WTC11 (cell line): ENCODE measurements around the gene ERC2. TPM values are rescaled to one million over a fixed set of nuclear protein-coding genes. Genes with fewer than 3 reads are reported as not detected.

Experiments
- ATAC-seq: fragments of 200-7000 bp; cut with Tn5 transposase; 2 replicates; pipeline ENCODE4 v1.10.0; 2021; ENCODE audit warnings: mild to moderate bottlenecking, moderate library complexity
- CTCF ChIA-PET: fragments of 300-600 bp; sonication (Branson Sonifier 250); formaldehyde crosslinking; loops from one replicate; lab custom pipeline; 2021; ENCODE audit warnings: antibody characterized with exemption; lab: Charles Lee
- POLR2A ChIA-PET: fragments of 350-600 bp; sonication (Branson Sonifier 250); formaldehyde crosslinking; loops from one replicate; lab custom pipeline; 2021; ENCODE audit warnings: antibody characterized with exemption; lab: Charles Lee
- DNase-seq: peaks from one replicate; pipeline ENCODE4 v3.0.0; 2021; ENCODE audit warnings: low spot score
- H3K27ac Mint-ChIP-seq: 2 replicates; pipeline ENCODE4 v1.8.0; 2021; ENCODE audit warnings: mixed read lengths
- H3K27me3 Mint-ChIP-seq: 2 replicates; pipeline ENCODE4 v1.8.0; 2021; ENCODE audit warnings: low read depth, mild to moderate bottlenecking, moderate library complexity, mixed read lengths
- H3K36me3 Mint-ChIP-seq: 2 replicates; pipeline ENCODE4 v1.8.0; 2021; ENCODE audit warnings: mixed read lengths
- H3K4me1 Mint-ChIP-seq: 2 replicates; pipeline ENCODE4 v1.8.0; 2022; ENCODE audit warnings: mixed read lengths
- H3K4me3 Mint-ChIP-seq: 2 replicates; pipeline ENCODE4 v1.8.0; 2021; ENCODE audit warnings: mild to moderate bottlenecking, moderate library complexity, mixed read lengths
- H3K9me3 Mint-ChIP-seq: 2 replicates; pipeline ENCODE4 v1.8.0; 2021; ENCODE audit warnings: mixed read lengths
- GRHL2 ChIP-seq: fragments of 250-450 bp; sonication (Bioruptor Pico); IDR thresholded peaks from 2 replicates; pipeline ENCODE4 v1.8.0; 2022; ENCODE audit warnings: mild to moderate bottlenecking, moderate library complexity; ENCODE audit not compliant: insufficient replicate concordance, severe bottlenecking
- JAZF1 ChIP-seq: fragments of 250-450 bp; sonication (Bioruptor Pico); IDR thresholded peaks from 2 replicates; pipeline ENCODE4 v1.9.0; 2021; ENCODE audit warnings: moderate library complexity, mild to moderate bottlenecking, inconsistent platforms
- KAT7 ChIP-seq: sonication (generic); formaldehyde crosslinking; IDR thresholded peaks from 2 replicates; pipeline ENCODE4 v1.8.1; 2023; ENCODE audit warnings: missing genetic modification reagents, mild to moderate bottlenecking, borderline replicate concordance
- NFYB ChIP-seq: sonication (generic); formaldehyde crosslinking; conservative IDR thresholded peaks from 2 replicates; pipeline ENCODE4 v1.8.0; 2022; ENCODE audit warnings: low read depth, missing genetic modification reagents
- NR2C2 ChIP-seq: sonication (generic); formaldehyde crosslinking; IDR thresholded peaks from 2 replicates; pipeline ENCODE4 v1.8.0; 2022; ENCODE audit warnings: mild to moderate bottlenecking, missing genetic modification reagents
- RELA ChIP-seq: sonication (generic); formaldehyde crosslinking; IDR thresholded peaks from 2 replicates; pipeline ENCODE4 v1.8.1; 2022; ENCODE audit warnings: missing genetic modification reagents, mild to moderate bottlenecking, borderline replicate concordance
- RORB ChIP-seq: fragments of 250-450 bp; sonication (Bioruptor Pico); IDR thresholded peaks from 2 replicates; pipeline ENCODE4 v1.9.0; 2021; ENCODE audit warnings: mild to moderate bottlenecking
- SMAD4 ChIP-seq: sonication (generic); formaldehyde crosslinking; IDR thresholded peaks from 2 replicates; pipeline ENCODE4 v1.8.0; 2022; ENCODE audit warnings: mild to moderate bottlenecking, missing genetic modification reagents
- SOX15 ChIP-seq: fragments of 250-450 bp; sonication (Bioruptor Pico); IDR thresholded peaks from 2 replicates; pipeline ENCODE4 v1.9.0; 2021; ENCODE audit warnings: mild to moderate bottlenecking
- TCF7 ChIP-seq: sonication (generic); formaldehyde crosslinking; IDR thresholded peaks from 2 replicates; pipeline ENCODE4 v1.8.0; 2022; ENCODE audit warnings: mild to moderate bottlenecking, low read depth, missing genetic modification reagents, moderate library complexity
- TEAD1 ChIP-seq: sonication (generic); formaldehyde crosslinking; IDR thresholded peaks from 2 replicates; pipeline ENCODE4 v1.8.0; 2022; ENCODE audit warnings: mild to moderate bottlenecking, missing genetic modification reagents
- TP53 ChIP-seq: sonication (generic); formaldehyde crosslinking; IDR thresholded peaks from 2 replicates; pipeline ENCODE4 v1.8.1; 2023; ENCODE audit warnings: mild to moderate bottlenecking, missing genetic modification reagents
- ZBTB21 ChIP-seq: sonication (generic); formaldehyde crosslinking; IDR thresholded peaks from 2 replicates; pipeline ENCODE4 v1.8.1; 2023; ENCODE audit warnings: mild to moderate bottlenecking, missing genetic modification reagents, borderline replicate concordance
- ZNF138 ChIP-seq: sonication (generic); formaldehyde crosslinking; conservative IDR thresholded peaks from 2 replicates; pipeline ENCODE4 v1.8.1; 2022; ENCODE audit warnings: mild to moderate bottlenecking, moderate library complexity, missing genetic modification reagents
- ZNF396 ChIP-seq: fragments of 250-450 bp; sonication (Bioruptor Pico); IDR thresholded peaks from 2 replicates; pipeline ENCODE4 v1.8.0; 2021; ENCODE audit warnings: mild to moderate bottlenecking, moderate library complexity, borderline replicate concordance
- ZNF416 ChIP-seq: fragments of 250-450 bp; sonication (Bioruptor Pico); IDR thresholded peaks from 2 replicates; pipeline ENCODE4 v1.9.0; 2021; ENCODE audit warnings: mild to moderate bottlenecking, inconsistent platforms
- total RNA-seq: library from RNA; stranded (reverse); gene quantifications from 3 replicates; pipeline ENCODE4 v1.2.3, GENCODE V29; 2021
- TF ChIP-seq, protein P1 (sequence below): sonication (generic); formaldehyde crosslinking; IDR thresholded peaks from 2 replicates; pipeline ENCODE4 v1.8.0; 2022; ENCODE audit warnings: mild to moderate bottlenecking, missing genetic modification reagents
- TF ChIP-seq, protein P2 (sequence below): fragments of 250-450 bp; sonication (Bioruptor Pico); IDR thresholded peaks from 2 replicates; pipeline ENCODE4 v1.9.0; 2021; ENCODE audit warnings: moderate library complexity, mild to moderate bottlenecking, inconsistent platforms, borderline replicate concordance
- TF ChIP-seq, protein P3 (sequence below): fragments of 250-450 bp; sonication (Bioruptor Pico); IDR thresholded peaks from 2 replicates; pipeline ENCODE4 v1.8.0; 2021; ENCODE audit warnings: mild to moderate bottlenecking
- TF ChIP-seq, protein P4 (sequence below): sonication (generic); formaldehyde crosslinking; IDR thresholded peaks from 2 replicates; pipeline ENCODE4 v1.8.0; 2022; ENCODE audit warnings: mild to moderate bottlenecking, missing genetic modification reagents
- TF ChIP-seq, protein P5 (sequence below): sonication (generic); formaldehyde crosslinking; conservative IDR thresholded peaks from 2 replicates; pipeline ENCODE4 v1.8.1; 2022; ENCODE audit warnings: mild to moderate bottlenecking, missing genetic modification reagents
- TF ChIP-seq, protein P6 (sequence below): sonication (generic); formaldehyde crosslinking; IDR thresholded peaks from 2 replicates; pipeline ENCODE4 v1.8.1; 2023; ENCODE audit warnings: mild to moderate bottlenecking, missing genetic modification reagents
- TF ChIP-seq, protein P7 (sequence below): sonication (generic); formaldehyde crosslinking; IDR thresholded peaks from 2 replicates; pipeline ENCODE4 v1.8.1; 2022; ENCODE audit warnings: mild to moderate bottlenecking, missing genetic modification reagents, moderate library complexity, borderline replicate concordance

The ERC2 gene
- total RNA-seq, 1 experiment from 2014 or later: 23.5 TPM

DNA sequence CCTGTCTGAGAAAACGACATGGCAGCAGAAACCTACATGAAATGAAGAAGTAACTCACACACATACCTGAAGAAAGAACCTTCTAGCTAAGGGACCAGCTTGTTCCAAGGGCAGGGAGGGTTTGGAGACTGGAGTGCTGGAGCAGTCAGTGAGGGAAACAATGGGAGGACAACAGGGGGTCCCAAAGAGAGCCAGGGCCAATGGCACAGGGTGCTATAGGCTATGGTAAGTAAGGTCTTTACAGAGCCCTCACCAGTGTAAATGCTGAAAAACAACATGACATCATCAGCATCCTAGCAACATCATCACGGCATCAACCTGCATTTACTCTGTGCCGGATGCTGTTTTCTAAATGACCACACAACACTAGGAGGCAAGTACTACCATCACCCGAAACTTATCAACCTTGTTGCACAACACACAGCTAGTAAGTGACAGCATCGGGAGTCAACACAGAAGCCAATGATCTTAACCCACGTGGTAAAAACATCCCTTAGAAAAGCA, 531.7 kb downstream of the ERC2 start (continued):
- TF ChIP-seq, protein P1, sequence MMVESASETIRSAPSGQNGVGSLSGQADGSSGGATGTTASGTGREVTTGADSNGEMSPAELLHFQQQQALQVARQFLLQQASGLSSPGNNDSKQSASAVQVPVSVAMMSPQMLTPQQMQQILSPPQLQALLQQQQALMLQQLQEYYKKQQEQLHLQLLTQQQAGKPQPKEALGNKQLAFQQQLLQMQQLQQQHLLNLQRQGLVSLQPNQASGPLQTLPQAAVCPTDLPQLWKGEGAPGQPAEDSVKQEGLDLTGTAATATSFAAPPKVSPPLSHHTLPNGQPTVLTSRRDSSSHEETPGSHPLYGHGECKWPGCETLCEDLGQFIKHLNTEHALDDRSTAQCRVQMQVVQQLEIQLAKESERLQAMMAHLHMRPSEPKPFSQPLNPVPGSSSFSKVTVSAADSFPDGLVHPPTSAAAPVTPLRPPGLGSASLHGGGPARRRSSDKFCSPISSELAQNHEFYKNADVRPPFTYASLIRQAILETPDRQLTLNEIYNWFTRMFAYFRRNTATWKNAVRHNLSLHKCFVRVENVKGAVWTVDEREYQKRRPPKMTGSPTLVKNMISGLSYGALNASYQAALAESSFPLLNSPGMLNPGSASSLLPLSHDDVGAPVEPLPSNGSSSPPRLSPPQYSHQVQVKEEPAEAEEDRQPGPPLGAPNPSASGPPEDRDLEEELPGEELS (CRISPR knock-in tag): no peak
- TF ChIP-seq, all 79 proteins: peak for 0

DNA sequence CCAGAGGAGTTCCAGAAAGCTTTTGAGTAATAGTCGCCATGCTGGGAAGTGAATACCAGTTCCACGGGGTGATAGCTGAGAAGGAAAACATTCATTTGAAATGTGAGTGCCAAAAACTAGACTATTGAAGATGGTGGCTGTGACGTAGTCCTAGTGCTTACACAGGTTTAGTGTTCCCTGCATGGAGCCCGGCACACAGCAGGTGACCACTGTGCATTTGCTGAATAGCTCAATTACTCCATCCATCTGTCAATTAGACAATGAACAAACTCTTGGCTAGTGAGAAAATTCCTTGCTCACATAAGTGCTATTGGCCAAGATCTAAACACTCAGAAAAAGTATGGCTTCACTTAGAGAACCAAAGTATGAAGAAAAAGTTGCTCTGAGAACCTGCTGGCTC, 533.0 kb downstream of the ERC2 start:
- Mint-ChIP-seq H3K27ac (no peak overlapping the region), H3K27me3 (no peaks in the 10 kb centered on the region; the same call in 1 of the 2 replicates), H3K4me3 (no peak overlapping the region), H3K36me3 (0 out of 2 replicates have a peak, but pooled peaks cover 3% of the 10 kb centered on the region), H3K9me3 (peaks cover 9% of the 10 kb centered on the region), H3K4me1 (peaks cover 2% of the 10 kb centered on the region; the same call in 1 of the 2 replicates)
- CTCF ChIA-PET: no interaction called here
- ATAC-seq: no peak
- TF ChIP-seq ZNF416 (no peak), SOX15 (CRISPR knock-in tag) (no peak), GRHL2 (CRISPR knock-in tag) (no peak), ZNF138 (CRISPR knock-in tag) (no peak), NR2C2 (no peak), RORB (CRISPR knock-in tag) (no peak), JAZF1 (CRISPR knock-in tag) (no peak), TP53 (CRISPR knock-in tag) (no peak), ZBTB21 (CRISPR knock-in tag) (no peak), RELA (no peak), TEAD1 (CRISPR knock-in tag) (no peak), ZNF396 (CRISPR knock-in tag) (no peak), NFYB (CRISPR knock-in tag) (no peak)
- TF ChIP-seq, protein P2, sequence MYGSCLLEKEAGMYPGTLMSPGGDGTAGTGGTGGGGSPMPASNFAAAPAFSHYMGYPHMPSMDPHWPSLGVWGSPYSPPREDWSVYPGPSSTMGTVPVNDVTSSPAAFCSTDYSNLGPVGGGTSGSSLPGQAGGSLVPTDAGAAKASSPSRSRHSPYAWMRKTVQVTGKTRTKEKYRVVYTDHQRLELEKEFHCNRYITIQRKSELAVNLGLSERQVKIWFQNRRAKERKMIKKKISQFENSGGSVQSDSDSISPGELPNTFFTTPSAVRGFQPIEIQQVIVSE (CRISPR knock-in tag): no peak
- TF ChIP-seq, protein P3, sequence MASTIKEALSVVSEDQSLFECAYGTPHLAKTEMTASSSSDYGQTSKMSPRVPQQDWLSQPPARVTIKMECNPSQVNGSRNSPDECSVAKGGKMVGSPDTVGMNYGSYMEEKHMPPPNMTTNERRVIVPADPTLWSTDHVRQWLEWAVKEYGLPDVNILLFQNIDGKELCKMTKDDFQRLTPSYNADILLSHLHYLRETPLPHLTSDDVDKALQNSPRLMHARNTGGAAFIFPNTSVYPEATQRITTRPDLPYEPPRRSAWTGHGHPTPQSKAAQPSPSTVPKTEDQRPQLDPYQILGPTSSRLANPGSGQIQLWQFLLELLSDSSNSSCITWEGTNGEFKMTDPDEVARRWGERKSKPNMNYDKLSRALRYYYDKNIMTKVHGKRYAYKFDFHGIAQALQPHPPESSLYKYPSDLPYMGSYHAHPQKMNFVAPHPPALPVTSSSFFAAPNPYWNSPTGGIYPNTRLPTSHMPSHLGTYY (CRISPR knock-in tag): no peak
- TF ChIP-seq, protein P4, sequence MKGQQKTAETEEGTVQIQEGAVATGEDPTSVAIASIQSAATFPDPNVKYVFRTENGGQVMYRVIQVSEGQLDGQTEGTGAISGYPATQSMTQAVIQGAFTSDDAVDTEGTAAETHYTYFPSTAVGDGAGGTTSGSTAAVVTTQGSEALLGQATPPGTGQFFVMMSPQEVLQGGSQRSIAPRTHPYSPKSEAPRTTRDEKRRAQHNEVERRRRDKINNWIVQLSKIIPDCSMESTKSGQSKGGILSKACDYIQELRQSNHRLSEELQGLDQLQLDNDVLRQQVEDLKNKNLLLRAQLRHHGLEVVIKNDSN (CRISPR knock-in tag): no peak
- TF ChIP-seq, protein P5, sequence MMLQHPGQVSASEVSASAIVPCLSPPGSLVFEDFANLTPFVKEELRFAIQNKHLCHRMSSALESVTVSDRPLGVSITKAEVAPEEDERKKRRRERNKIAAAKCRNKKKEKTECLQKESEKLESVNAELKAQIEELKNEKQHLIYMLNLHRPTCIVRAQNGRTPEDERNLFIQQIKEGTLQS (CRISPR knock-in tag): no peak
- DNase-seq: no peak
- POLR2A ChIA-PET: no interaction called here

DNA sequence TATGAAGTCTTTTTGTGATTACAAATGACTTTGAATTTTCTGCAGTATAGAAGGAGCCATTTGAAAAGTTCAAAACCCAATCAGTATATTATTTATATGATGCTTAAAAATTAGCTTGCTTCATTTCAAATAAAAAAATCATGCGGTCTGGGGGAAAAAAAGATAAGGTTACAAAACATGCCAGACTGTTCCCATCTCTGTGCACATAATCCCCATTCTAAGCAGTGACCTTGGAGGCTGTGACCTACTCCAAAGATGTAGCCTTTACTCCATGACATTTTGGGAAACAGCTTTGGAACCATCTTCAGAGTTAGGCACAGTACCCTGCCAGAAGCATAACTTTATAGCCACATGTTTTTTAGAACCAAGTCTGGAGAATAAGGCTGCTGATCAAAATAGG, 533.5 kb downstream of the ERC2 start:
- Mint-ChIP-seq H3K4me1 (peaks cover 2% of the 10 kb centered on the region; the same call in 1 of the 2 replicates), H3K36me3 (0 out of 2 replicates have a peak, but pooled peaks cover 3% of the 10 kb centered on the region), H3K4me3 (no peak overlapping the region), H3K27me3 (no peaks in the 10 kb centered on the region; the same call in 1 of the 2 replicates), H3K27ac (no peak overlapping the region), H3K9me3 (peaks cover 9% of the 10 kb centered on the region)
- ChIA-PET CTCF (no interaction called here), POLR2A (no interaction called here)
- no peak for ATAC-seq
- DNase-seq: no peak
- TF ChIP-seq, protein P2 (CRISPR knock-in tag): no peak
- TF ChIP-seq, protein P1 (CRISPR knock-in tag): no peak
- TF ChIP-seq SMAD4: no peak
- TF ChIP-seq RORB (CRISPR knock-in tag): no peak
- TF ChIP-seq, protein P6, sequence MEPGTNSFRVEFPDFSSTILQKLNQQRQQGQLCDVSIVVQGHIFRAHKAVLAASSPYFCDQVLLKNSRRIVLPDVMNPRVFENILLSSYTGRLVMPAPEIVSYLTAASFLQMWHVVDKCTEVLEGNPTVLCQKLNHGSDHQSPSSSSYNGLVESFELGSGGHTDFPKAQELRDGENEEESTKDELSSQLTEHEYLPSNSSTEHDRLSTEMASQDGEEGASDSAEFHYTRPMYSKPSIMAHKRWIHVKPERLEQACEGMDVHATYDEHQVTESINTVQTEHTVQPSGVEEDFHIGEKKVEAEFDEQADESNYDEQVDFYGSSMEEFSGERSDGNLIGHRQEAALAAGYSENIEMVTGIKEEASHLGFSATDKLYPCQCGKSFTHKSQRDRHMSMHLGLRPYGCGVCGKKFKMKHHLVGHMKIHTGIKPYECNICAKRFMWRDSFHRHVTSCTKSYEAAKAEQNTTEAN: no peak
- TF ChIP-seq TCF7 (CRISPR knock-in tag): no peak
- TF ChIP-seq, protein P7, sequence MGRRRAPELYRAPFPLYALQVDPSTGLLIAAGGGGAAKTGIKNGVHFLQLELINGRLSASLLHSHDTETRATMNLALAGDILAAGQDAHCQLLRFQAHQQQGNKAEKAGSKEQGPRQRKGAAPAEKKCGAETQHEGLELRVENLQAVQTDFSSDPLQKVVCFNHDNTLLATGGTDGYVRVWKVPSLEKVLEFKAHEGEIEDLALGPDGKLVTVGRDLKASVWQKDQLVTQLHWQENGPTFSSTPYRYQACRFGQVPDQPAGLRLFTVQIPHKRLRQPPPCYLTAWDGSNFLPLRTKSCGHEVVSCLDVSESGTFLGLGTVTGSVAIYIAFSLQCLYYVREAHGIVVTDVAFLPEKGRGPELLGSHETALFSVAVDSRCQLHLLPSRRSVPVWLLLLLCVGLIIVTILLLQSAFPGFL (CRISPR knock-in tag): no peak
- TF ChIP-seq KAT7 (CRISPR knock-in tag): no peak
